GM12864 (cell line): ENCODE measurements around the gene ZNF688.
"Not testable (repeated sequence)": the region's sequence is repeated elsewhere in the genome, so short reads cannot be mapped to it uniquely, and the experiment has no call there.

Source experiments
- DNase-seq: peaks from one replicate; pipeline ENCODE4 v3.0.0-alpha.2; 2011; ENCODE audit warnings: low read depth
- H3K4me3 ChIP-seq: 2 replicates; pipeline ENCODE4 v1.5.1; 2011; ENCODE audit warnings: mild to moderate bottlenecking, low read depth, low read length, control low read depth
- TF ChIP-seq, protein P1 (sequence below): IDR thresholded peaks from 2 replicates; pipeline ENCODE4 v1.5.1; 2011; ENCODE audit warnings: low read depth, mild to moderate bottlenecking, moderate library complexity, low read length, control low read depth, inconsistent platforms; ENCODE audit errors: missing control alignments

ZNF688 gene

DNA sequence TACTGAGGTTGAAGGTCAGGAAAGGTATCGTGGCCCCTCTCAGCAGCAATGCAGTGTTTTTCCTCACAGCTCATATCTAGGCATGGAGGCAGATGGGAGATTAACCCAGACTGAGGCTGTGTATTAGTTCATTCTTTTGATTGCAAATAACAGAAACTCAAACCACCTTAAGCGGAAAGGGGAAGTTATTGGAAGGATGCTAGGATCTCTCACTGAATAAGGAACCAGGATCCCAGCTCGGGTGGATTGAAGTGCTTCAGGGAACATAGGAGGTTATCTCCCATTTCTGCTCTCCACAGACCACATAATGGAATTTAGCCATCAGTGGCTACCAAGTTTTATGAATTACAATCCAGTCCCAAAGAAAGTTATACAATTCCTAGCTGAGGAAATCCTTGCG is 30.5 kb upstream of the ZNF688 start:
- no peak overlapping the region for H3K4me3 ChIP-seq
- no peak for DNase-seq
- TF ChIP-seq, protein P1, sequence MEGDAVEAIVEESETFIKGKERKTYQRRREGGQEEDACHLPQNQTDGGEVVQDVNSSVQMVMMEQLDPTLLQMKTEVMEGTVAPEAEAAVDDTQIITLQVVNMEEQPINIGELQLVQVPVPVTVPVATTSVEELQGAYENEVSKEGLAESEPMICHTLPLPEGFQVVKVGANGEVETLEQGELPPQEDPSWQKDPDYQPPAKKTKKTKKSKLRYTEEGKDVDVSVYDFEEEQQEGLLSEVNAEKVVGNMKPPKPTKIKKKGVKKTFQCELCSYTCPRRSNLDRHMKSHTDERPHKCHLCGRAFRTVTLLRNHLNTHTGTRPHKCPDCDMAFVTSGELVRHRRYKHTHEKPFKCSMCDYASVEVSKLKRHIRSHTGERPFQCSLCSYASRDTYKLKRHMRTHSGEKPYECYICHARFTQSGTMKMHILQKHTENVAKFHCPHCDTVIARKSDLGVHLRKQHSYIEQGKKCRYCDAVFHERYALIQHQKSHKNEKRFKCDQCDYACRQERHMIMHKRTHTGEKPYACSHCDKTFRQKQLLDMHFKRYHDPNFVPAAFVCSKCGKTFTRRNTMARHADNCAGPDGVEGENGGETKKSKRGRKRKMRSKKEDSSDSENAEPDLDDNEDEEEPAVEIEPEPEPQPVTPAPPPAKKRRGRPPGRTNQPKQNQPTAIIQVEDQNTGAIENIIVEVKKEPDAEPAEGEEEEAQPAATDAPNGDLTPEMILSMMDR, result no peak

DNA sequence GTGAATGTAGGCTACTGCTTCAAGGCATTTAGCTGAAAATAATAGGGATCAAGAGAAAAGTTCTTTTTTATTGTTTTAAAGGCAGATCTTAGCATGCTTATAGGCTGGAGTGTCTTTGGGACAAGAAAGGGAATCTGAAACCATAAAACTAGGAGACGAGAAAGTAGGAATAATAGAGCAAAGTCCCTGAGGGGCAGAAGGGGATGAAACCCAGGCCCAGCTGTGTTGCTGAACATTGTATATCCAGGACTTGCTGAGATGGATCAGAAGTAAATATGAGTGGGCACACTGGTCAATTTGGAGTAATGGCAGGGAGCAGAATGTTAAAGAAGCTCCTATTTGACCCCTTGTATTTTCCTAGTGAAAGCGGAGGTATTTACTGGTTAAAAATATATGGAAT is 29.4 kb upstream of the ZNF688 start:
- no peak for DNase-seq
- no peak overlapping the region for H3K4me3 ChIP-seq
- TF ChIP-seq, protein P1, result no peak

DNA sequence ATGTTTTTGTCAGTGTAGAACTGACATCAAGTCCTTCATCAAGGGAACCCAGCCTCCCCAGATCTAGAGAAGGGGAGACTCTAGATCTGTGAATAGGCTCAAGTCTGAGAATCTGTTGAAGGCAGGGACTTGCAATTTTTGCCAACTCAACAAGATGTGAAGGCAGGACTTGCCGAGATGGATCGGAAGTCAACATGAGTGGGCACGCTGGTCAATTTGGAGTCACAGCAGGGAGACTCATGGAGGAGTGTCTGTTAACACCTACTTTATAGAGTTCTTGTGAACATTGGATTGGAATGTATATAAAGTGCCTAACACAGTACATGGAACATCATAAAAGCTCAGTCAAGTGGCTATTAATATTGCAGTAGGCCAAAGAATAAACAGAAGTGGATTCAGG is 28.7 kb upstream of the ZNF688 start:
- TF ChIP-seq, protein P1, result no peak
- no peak overlapping the region for H3K4me3 ChIP-seq
- DNase-seq, result no peak

DNA sequence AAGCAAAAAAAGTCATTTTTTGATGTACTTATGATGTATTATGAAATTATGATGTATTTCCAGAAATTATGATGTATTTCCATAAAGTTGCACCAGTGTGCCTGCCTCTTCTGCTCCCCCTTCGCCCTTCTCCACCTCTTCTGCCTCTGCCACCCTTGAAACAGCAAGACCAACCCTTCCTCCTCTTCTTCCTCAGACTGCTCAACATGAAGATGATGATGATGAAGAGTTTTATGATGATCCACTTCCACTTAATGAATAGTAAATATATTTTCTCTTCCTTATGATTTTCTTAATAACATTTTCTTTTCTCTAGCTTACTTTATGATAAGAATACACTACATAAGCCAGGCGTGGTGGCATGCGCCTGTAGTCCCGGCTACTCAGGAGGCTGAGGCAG is 21.4 kb upstream of the ZNF688 start:
- TF ChIP-seq, protein P1, result no peak
- no peak overlapping the region for H3K4me3 ChIP-seq
- DNase-seq, result no peak

DNA sequence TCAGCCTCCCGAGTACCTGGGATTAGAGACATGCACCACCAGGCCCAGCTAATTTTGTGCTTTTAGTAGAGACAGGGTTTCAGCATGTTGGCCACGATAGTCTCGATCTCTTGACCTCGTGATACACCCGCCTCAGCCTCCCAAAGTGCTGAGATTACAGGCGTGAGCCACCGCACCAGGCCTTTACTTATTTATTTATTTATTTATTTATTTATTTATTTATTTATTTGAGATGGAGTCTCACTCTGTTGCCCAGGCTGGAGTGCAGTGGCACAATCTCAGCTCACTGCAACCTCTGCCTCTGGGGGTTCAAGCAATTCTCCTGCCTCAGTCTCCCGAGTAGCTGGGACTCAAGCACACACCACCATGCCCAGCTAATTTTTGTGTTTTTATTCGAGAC is 19.4 kb upstream of the ZNF688 start:
- not testable (repeated sequence) for DNase-seq, H3K4me3 ChIP-seq

DNA sequence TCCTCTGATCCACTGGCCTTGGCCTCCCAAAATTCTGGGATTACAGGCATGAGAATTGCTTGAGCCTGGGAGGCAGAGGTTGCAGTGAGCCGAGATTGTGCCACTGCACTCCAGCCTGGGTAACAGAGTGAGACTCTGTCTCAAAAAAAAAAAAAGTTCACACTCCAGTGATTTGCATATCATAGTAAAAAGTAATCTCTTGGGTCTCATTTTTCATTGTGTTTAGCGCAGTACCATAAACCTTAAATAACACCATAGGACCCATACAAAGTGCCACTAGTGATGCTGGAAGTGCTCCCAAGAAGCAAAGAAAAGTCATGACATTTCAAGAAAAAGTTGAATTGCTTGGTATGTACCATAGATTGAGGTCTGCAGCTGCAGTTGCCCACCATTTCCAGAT is 18.1 kb upstream of the ZNF688 start:
- not testable (repeated sequence) for H3K4me3 ChIP-seq, DNase-seq

DNA sequence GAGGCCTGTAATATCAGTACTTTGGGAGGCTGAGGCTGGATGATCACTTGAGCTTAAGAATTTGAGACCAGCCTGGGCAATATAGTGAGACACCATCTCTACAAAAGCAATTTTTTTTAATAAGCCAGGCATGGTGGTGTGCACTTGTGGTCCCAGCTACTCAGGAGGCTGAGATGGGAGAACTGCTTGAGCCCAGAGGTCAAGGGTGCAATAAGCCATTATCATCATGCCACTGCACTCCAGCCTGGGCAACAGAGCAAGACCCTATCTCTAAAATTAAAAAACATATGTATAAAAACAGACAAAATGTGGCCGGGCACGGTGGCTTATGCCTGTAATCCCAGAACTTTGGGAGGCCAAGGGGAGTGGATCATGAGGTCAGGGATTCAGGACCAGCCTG is 17.1 kb upstream of the ZNF688 start:
- H3K4me3 ChIP-seq, result no peak overlapping the region
- TF ChIP-seq, protein P1, result no peak
- DNase-seq, result no peak

DNA sequence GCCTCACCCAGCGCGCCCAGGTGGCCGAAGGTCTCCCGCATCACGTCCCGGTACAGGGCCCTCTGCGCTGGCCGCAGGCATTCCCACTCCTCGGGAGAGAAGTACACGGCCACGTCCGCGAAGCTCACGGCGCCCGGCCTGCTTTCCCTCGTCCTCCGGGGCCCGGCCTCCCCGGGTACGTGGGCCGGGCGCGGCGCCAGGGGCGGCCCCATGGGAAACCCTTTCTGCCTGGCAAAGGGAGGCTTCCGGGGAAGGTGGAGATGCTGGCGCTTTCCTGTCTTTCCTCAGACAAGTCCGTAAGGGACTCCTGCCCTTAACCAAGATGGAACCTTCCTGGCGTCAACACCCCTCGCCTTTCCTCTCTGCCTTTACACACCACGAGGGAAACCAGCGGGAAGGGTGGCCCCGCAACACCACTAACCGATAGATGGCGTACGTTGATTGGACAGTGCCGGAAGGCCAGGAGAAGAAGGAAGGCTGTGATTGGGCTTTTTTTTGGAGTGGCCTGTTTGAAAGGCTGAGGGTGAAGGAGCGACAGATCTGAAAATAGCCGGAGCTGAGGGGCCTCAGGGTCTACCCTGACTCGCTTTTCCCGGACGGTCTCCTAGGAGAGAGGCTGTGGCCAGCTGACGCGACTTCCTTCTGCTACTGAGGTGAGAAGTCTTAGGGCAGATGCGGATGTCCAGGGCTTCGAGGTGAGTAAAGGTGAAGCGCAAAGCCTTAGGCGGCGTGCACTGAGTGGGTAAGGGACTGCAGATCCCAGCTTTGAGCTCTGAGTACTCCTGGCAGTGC is 14.1 kb upstream of the ZNF688 start, which contains the start of gene ZNF785:
Gene ZNF785, minus strand, starts transcription at position 298 of the 792 bp plus-strand sequence. Its CDS starts 86 bp downstream, at position 212.
- DNase-seq, result peak; percentile 94
- TF ChIP-seq, protein P1, result no peak
- H3K4me3 ChIP-seq, result peak within 1 kb of the TSS; percentile 62
